NCI-H446 (cell line): ENCODE results near the gene ASB10.
A peak's percentile ranks its signal among the peaks of the same experiment; 100 is the strongest.

Experiments
- DNase-seq, 2 experiments: peaks; one replicate each; lab custom pipeline; 2025; lab: John Stamatoyannopoulos, UW

The ASB10 gene

GRCh38 chr7:151210087-151210854, 23.2 kb upstream of the ASB10 start, which contains the start of gene H2BK1:
Gene H2BK1, minus strand, starts transcription at chr7:151210488. Its CDS starts 170 bp downstream, at chr7:151210318.
- no peak for DNase-seq

- DNase-seq: no peak
These were observed 22.5 kb upstream of the ASB10 start for GRCh38 chr7:151209588-151209987.

- DNase-seq: no peak
These were observed 21.3 kb upstream of the ASB10 start for GRCh38 chr7:151208253-151208862.

GRCh38 chr7:151207804-151208203, 20.8 kb upstream of the ASB10 start:
- DNase-seq: no peak

- DNase-seq: no peak
These were observed 20.3 kb upstream of the ASB10 start for GRCh38 chr7:151207315-151207714.

DNA sequence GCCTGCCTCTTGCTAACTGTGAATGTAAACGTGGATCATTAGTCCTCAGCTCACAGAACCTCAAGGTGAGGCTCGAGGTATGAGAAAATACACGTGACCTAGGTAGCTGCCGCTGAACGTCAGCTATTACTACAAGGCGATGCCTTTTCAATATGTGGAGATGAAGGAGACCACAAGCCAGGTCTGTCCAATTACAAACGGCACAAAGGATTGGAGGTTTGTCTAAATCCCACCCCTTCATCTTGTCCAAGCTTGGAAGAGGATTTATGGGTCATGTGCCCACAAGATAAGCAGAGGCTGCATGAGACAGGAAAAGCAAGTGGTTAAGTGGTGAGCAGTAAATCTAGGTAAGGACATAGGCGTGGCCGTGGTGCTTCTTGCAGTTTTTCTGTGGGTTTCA, 19.9 kb upstream of the ASB10 start:
- DNase-seq: no peak

GRCh38 chr7:151205730-151206129, 18.7 kb upstream of the ASB10 start:
- no peak for DNase-seq

DNA sequence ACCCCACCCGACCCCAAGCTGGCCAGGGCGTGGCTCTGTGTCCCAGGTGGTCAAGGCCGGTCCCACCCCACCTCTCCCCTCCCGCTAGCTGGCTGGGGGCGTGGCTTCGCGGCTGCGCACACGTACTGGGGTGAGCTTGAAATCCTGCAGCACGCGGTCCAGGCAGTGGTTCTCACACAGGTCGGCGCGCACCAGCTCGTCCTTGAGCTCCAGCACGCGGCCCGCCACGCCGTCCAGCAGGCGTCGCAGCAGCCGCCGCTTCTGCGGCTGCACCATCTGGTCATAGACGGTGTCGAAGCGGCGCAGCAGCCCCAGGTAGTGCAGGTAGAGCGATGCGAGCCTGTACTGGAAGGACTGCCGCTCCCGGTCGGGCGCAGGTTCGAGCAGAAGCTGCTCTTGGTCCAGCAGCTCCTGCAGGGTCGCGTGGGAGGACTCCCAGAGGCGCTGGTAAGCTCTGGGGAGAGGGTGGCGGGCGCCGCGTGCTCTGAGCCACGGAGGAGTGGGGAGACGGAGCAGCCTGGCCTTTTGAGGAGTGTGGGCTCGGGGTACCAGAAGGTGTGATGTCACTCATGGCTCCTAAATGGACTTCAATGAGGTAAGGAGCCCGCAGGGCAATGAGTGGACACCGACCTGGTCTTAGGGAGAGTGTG, 17.5 kb upstream of the ASB10 start:
- no peak for DNase-seq

DNA sequence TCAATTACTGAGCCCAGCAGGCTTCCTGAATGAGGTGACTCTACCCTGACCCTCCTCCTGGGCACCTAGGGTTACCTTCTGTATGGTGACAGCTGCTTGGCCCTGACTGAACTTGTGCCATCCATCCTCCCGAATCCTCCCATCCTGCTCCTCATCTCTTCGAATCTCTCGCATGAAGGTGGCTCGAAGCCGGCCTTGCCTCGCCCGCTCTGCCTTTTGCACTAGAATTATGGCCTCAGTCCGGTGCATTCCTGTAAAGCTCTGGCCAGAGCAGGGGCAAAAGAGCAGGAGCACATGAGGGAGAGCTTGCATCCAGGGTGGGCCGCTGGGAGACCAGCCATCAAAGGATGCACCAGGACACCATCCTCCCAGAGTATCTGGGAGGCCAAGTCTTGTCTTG, 15.8 kb upstream of the ASB10 start:
- no peak for DNase-seq

GRCh38 chr7:151201751-151202150, 14.7 kb upstream of the ASB10 start:
- no peak for DNase-seq

DNA sequence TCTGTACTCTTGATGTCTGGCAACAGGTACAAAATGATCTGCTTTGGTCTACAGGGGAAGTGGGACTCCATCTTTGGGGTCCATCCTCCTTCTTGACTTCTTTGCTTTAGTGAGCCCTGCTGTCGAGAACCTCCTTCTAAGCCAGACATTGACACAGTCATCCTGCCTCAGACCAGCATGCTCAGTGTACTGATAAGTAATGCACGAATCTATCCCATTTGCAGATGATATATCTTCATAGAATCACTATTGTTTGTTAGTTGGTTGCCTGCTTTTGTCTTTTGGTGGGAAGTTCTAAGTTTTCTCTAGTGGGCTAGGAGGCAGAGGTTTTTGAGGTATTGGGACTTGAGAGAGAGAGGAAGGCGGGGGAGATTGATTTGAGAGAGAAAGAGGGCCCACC, 14.3 kb upstream of the ASB10 start:
- DNase-seq: no peak

DNA sequence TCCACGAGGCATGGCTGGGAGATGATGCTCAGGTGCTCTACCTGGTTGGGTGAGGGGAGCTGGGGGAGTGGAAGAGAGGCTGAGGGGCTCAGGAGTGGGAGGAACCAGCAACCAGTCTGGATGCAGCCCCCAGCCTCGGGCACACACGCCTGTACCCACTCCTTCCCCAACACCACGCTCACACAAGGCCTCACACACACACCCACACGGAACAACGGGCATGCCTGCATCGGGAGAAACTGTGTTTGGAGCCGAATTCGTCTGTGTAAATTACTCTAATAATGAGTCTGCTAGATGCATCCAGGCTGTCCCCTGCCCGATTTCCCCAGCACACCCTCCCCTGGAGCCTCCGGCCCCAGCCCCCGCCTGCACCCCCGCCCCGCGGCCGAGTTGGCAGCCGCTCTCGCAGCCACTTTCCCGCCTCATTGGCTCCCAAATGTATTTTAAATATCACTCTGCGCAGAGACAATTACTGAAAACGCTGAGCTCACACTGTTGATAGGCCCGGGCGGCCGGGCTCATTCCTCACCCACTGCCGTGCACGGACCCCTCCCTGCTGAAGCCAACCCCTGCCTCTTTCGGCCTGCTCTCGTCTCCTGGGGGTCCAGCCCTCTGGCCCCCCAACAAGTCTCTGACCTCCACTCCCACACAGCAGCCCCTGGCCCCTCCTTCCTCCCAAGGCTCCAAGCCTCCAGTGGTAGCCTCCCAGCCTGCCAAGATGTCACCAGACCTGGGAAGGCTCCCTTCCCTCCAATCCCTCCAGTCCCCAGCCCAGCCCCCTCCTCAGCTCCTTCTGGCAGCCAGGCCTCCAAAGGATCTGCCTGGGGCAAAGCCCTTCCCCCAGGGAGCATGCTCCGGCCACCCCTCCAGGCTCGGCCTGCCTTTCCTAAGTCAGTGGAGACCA, 12.1 kb upstream of the ASB10 start:
- DNase-seq: peak in 1 of 2 experiments; percentile 65

DNA sequence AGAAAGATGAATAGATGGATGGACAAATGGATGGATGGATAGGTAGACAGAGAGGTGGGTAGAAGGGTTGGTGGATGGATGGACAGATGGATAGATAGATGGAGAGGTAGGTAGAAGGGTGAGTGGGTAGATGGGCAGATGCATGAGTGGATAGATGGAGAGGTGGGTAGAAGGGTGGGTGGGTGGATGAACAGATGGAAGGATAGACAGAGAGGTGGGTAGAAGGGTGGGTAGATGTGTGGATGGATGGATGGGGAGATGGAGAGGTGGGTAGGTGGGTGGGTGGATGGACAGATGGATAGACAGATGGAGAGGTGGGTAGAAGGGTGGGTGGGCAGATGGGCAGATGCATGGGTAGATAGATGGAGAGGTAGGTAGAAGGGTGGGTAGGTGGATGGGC, 10.9 kb upstream of the ASB10 start:
- no peak for DNase-seq

DNA sequence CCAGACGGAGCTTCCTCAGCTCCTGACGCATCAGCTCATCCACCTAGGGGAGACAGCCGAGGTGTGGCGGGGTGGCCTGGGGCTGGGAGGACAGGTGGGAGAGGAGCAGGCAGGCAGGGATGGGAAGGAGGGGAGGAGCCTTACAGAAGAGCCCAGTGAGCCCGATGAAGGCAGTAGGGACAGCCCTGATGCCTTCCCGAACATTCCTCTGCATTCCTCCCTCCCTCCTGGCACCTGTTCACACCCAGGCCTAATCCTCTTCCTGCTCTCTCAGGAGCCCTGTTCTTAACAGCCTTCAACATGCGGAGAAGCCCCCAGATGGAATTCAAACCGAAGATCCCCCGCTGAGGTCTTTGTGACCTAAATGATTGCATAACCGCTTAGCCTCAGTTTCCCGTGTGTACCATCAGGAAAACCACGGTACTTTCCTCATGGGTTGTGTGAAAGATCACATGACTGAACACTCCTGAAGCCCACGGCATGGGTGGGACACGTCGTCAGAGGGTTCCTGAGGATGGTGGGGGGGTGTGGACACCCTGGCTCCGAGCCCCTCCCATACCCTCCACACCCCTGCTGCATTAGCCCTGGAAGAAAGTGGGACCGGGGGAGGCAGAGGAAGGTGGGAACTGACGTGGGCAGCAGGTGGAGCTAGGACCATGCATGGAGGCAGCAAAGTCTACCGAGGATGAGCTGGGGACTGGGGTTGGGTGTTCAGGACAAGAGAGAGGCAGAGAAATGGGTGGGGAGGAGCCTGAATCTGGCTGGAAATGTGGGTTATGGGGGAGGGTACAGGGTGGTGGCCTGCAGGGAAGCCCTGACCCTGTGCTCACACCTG, 8.8 kb upstream of the ASB10 start:
- no peak for DNase-seq

DNA sequence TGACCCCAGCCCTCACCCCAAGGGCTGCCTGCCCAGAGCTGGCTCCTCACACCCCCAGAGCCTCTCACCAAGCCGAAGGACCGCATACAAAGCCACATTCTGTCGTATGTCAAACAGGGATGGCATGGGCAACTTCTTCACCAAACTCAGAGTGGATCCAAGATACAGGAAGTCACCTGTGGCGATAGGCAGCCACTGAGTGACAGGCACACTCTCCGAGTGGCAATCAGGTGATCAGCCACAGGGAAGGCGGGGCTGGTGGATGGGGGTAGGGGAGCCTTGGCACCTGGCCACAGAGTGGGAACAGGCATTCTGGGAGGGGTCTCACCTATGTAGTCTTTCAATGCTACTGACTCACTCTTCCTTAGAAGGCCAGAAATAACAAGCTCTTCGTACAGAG, 7.1 kb upstream of the ASB10 start:
- no peak for DNase-seq

GRCh38 chr7:151193203-151193978, 6.3 kb upstream of the ASB10 start:
- no peak for DNase-seq

DNA sequence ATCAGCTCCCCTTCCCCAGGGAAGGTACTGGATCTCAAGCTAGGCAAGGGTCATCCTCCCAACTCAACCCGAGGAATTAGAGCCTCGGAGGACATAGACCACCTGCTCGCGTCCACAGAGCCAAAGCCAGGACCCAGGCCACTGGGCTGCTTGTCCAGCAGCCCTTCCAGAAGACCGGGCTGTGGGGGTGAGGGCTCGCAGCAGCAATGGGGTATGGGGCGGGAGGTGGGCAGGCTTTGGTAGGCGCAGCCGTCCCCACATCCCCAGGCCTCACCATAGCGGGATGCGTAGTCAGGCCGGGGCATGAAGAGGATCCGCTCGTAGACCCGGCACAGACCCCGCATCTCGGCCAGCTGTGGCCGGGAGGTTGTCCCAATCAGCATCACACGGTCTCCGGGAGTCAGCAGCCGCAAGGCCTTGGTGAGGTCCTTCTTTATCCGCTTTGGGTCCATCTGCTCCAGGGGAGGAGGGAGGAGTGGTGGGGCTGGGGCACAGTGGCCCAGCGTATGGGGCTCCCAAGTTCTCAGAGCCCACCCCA, 5.0 kb upstream of the ASB10 start:
- DNase-seq: no peak

GRCh38 chr7:151191544-151191943, 4.5 kb upstream of the ASB10 start:
- no peak for DNase-seq

GRCh38 chr7:151189038-151189437, 2.0 kb upstream of the ASB10 start:
- DNase-seq: no peak

GRCh38 chr7:151188252-151188542, 1.1 kb upstream of the ASB10 start:
- DNase-seq: no peak
